ENCODE data around the gene SCAF11.

SCAF11 gene

DNA sequence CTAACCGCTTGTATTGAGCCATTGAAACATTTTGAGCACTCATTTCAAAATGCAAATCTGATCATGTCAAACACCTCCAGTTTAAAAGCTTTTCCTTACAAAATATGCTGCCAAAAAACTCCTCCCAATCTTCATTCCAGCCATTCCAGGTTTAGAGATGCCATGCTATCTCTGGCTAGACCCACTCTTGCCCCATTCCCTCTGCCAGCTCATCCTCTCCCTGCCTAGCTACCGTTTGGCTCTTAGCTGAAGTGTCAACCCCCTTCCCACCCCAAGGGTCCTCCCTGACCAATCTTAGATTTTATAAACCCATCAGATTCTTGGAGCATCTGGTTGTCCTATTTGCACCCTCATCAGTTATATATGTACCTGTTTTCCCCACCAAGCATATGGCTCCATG lies 75.0 kb downstream of the SCAF11 start:
- no peak for DNase-seq

DNA sequence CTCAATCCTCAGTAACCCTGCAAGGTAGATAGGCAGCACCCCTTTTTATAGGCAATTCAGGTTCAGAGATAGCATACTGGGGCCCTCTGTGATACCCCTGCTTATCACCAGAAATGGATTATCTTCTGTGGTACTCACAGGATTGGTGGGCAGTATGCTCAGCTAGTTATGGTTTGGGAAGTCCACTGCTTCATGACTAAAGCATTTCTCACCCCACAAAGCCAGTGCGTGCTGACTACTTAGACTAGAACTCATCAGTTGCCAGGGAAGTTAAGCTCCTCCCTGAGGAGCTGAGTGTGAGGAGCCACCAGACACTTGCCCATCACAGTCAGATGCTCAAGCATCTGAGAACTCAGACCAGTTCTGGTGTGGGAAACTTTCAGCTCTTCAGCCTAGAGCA lies 76.3 kb downstream of the SCAF11 start:
- peak; percentile 81 for DNase-seq

DNA sequence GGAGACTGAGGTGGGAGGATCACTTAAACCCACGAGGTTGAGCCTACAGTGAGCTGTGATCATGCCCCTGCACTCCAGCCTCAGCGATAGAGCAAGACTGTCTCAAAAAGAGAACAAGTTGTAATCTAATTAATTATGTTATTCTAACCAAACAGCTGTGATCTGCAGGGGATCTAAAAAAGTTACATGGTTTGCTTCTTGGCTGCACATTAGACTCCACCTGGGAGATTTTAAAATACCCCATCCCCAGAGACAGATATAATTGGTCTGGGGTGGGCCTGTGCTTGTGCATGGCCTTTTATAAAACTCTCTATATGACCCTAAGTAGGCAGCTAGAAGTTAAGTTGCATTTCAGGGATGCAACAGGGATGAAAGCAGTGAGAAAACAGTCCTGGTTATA lies 76.7 kb downstream of the SCAF11 start:
- DNase-seq: no peak

DNA sequence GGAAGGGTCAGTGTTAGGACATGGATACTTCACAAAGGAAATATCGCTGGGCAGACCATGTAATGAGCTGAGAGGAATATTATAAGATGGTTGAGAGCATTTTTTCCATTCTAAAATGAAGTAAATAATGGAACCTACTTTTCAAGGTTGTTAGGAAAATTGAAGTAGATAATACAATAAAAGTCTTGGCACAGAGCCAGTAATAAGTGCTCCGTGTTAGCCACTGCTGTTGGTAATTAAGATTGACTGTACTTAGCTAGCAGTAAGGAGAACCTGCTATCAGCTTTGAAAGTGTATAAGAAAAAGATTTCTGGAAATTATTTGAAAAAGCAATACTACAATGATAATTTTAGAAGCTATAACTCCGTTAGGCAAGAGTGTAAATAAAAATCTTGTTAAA lies 77.6 kb downstream of the SCAF11 start:
- DNase-seq: no peak

DNA sequence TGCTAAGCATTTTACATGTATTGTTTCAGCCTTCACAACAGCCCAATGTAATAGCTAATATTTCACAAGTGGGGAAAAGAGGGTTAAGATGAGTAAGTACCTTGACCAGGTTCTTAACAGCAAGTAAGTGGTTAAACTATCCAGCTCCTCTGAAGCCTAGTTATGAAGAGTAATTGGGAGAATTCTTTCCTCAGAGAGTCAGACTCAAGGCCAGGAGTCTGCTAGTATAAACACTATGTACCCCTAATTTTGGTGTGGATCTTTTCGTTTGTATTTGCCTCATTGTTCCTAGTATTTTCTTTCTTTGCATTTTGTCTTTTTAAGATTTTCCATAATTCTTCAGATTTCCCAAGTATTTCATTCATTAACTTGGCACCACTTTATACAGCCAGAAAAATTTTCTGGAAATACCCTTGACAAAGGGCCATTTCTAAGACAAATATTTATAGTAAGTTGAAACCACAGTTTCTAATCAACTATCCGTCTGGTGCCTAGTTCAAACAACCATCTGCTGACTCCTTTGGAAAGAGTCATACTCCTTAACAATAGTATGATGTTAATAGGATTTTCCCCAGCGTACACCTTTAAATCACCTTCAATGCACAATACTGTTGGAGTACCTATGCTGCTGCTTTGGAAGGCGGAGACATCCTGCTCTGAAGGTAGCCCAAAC lies 81.2 kb downstream of the SCAF11 start:
- no peak for DNase-seq

DNA sequence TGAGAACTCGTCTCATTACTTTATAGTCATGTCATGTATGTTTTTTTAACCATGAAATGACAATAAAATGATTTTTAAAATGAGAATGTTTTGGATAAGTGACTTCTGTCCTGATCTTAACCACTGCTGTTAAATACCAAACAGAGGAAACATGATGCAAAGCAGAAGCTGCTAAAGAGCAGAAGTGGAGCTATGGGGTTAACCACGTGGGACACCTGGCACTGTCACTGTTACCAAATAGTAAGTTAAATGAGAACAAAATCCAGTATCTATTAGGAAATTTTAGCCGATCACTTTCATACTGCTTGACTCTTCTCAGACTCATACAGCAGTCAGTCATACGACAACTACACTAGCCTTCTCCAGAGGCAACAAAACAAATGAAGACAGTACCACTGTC lies 82.4 kb downstream of the SCAF11 start:
- DNase-seq: no peak

DNA sequence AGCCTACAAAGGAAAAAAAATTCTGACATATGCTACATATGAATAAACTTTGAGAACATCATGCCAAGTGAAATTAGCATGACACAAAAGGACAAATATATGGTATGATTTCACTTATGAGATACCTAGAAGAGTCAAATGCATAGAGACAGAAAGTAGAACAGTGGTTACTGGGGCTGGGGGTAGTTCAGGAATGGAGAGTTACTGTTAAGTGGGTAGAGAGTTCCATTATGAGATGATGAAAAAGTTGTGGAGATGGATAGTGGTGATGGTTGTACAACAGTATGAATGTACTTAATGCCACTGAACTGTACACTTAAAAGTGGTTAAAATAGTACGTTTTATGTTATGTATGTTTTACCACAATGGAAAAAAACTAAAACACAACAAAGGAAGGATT lies 92.3 kb downstream of the SCAF11 start:
- DNase-seq: no peak

DNA sequence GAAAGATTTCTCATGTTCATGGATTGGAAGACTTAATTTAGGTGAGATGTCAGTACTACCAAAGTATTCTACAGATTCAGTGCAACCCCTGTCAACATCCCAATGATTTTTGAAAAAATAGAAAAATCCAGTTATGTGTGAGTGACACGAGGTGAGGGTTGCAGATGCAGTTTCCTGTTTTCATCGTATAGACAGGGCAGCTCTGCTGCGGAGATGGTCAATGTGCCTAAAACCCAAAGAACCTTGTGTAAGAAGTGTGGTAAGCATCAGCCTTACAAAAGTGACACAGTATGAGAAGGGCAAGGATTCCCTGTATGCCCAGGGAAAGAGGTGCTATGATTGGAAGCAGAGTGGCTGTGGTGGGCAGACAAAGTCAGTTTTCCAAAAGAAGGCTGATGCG lies 94.4 kb downstream of the SCAF11 start:
- DNase-seq: no peak

DNA sequence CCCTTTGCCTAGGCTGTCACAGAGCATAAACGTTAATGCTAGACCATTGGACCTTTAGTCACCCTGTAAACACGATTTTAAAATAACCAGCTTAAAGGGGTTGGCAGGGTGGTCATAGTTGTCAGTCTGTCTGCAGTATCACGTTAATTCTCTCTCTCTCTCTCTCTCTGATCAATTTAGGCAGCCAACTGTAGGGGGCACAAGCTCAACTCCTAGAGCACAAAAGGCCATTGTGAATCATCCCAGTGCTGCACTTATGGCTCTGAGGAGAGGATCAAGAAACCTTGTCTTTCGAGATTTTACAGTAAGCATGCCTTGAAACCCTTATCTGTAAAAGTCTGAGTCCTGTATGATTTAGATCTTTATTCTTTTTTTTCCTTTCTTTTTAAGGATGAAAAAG lies 97.1 kb downstream of the SCAF11 start:
- DNase-seq: peak; percentile 78

DNA sequence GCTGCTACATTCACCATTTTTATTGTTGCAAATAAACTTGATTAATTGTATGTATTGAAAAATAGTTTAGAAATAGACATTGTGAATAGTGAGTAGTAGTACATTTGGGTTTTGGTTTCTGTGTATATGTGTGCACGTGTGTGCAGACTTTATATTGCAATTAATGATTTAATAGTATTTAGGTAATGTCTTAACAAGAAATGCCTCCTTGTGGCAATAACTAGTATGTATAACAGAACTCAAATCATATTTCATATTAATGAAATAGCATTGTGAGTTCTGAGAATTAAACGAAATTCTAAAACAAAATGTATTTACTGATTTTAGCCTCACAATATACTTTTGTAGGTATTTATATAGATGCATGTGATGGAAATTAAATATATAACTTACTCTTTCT lies 100.1 kb downstream of the SCAF11 start:
- no peak for DNase-seq

DNA sequence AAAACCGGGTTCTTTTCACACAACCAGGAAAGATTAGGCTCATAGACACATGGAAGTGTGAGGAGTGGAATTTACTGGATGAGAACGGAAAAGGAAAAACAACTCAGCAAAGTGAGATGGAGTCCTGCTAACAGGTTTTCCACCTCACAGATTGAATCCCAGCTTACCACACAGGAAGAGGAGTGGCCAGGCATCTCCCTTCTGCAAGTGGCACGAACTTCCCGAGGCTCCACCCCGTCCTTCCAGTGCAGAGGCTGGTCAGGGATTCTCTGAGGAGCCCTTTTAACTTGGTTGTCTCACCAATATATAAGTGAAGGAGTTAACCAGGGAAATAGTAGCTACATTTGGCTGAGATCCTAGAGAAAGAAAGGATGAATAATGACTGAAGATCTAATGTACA lies 102.8 kb downstream of the SCAF11 start:
- DNase-seq: no peak

DNA sequence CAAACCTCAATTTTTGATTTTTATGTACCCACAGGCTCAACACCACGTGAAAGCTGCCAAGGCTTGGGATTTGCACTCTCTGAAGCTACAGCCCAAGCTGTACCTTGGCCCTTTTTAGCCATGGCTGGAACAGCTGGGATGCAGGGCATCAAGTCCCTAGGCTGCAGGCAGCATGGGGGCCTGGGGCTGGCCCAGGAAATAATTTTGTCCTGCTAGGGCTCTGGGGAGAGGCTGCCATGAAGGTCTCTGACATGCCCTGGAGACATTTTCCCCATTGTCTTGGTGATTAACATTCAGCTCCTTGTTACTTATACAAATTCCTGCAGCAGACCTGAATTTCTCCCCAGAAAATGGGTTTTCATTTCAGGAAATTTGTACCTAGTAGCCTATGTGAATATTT lies 103.7 kb downstream of the SCAF11 start:
- DNase-seq: no peak

DNA sequence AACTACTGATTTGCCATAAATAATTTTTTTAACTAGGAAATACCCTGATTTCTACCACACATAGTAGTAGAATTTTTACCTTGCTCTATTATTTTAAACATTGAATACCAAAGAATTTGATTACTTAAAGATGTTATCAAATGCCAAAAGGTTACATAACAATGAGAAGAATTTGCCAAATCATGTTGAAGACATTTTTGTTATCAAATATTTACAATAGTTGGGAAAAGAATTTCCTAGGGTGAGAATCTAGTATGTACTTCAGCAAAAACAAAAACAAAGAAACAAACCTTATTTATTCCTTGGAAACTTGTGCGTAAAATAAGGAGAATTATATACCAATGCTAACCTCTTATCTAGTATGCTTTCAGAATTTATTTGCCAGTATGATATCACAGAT lies 107.2 kb downstream of the SCAF11 start:
- no peak for DNase-seq

DNA sequence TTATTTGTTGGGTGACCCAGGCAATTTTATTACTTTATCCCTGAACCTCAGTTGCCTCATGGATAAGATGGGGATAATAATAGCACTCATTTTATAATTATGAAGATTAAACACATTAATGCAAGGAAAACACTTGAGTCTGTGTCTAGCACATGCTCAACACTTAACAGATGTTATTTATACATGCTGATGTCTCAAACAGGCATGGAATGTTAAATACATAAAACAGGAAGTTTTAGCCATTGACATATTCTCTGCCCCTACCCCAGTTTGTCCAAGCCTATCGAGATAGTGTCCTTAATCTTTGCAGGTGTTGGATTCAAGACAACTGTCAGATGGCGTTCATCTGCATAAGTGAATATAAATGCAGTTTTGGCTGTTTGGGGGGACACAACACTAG lies 109.8 kb downstream of the SCAF11 start:
- DNase-seq: no peak

DNA sequence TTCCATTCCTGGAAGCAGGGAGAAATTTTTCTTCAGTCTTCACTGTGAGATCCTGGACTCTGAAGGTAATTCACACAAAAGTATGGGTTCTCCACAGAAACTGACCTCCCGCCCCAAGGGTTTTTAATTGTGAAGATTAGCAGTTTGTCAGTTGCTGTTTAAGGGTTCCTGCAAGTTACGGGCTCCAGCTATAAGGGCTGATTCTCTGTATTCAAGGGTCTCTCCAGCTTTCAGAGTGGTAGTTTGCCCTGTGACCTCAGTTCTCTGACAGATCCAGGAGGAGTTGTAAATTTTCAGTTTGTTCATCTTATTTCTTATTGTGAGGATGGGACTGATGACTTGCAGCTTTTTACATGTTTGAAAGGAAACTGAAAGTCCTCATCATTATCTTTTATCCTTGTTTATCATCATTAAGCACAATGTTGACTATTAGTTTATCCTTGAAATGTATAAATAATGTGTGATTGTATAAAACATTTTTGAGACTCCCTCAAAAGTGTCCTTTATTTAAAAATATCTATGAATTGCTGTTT lies 110.9 kb downstream of the SCAF11 start:
- no peak for DNase-seq

DNA sequence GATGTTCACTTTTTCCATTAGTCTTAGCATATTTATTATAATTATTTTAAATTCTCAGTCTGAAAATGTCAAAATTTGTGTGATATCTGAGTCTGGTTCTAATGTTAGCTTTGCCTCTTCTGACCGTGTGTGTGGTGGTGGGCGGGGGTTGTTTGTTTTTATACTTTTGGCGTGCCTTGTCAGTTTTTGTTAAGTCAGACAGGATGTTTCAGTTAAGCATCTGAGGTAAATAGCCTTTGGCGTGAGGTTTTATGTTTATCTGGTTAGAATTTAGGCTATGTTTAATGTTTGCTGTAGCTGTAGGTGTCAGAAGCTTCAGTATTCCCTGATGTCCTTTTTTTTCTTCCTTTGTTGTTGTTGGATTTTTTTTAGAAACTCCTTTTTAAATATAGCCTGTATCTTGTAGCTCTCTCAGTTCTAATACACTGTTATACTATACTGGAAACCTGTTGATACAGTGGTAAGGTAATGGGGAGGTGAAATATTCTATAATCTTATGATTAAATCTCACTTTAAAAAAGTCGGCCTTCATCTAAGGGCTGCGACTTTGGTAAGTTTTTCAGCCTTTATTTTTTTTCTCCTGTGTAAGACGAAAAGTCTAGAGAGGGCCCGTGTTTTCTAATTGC lies 111.6 kb downstream of the SCAF11 start:
- no peak for DNase-seq

DNA sequence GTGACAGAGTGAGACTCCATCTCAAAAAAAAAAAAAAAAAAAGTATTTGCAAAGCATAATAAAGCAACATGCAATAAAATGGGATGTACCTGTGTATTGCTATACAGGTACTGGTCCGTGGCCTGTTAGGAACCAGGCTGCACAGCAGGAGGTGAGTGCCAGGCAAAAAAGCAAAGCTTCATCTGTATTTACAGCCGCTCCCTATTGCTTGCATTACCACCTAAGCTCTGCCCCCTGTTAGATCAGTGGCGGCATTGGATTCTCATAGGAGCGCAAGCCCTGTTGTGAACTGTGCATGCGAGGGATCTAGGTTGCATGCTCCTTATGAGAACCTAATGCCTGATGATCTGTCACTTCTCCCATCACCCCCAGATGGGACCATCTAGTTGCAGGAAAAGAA lies 113.3 kb downstream of the SCAF11 start:
- DNase-seq: no peak

DNA sequence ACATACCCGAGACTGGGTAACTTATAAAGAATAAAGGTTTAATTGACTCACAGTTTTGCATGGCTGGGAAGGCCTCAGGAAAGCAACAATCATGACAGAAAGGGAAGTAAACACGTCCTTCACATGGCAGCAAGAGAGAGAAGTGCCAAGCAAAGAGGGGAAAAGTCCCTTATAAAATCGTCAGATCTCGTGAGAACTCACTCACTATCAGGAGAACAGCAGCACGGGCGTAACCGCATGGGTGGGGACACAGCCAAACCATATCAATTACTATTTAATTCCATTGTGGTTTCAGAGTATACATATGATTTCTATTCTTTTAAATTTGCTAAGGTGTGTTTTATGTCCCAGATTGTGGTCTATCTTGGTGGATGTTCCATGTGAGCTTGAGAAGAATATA lies 117.9 kb downstream of the SCAF11 start:
- no peak for DNase-seq

All from islet precursor cell (in vitro differentiated cells).